ENCODE results near the gene MAGIX. TPM values are rescaled to one million over a fixed set of nuclear protein-coding genes. Genes with fewer than 3 reads are reported as not detected.
A peak's percentile ranks its signal among the peaks of the same experiment; 100 is the strongest.

Gene MAGIX
- total RNA-seq (under 1 TPM; 0.89 to 0.93 TPM), total RNA-seq (0.28 to 7.2 (median 1.4) reads per million in 172 experiments)
- polyA plus RNA-seq (2013, experiment 1 of 2) = 0.58 TPM
- 0.82 TPM for polyA plus RNA-seq (2013, experiment 2 of 2)

DNA sequence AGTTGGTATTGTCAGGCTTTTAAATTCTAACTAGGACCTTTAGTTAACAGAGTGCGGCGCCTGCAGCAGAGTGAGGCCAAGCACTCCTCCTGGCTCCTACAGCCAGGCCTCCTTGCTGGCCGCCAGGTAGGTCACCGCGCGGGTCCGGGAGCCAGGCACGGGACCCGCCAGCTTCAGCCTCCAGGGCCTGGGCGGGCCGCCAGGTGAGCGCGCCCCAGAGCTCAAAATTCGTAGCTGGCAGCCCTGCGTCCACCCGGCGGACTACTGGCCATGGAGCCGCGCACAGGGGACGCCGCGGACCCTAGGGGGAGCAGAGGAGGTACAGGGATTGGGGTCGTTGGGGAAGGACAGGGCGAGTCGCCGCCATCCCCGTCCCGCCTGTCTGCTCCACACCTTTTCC is at the start of gene MAGIX:
Gene MAGIX, plus strand, starts transcription at position 139 of the 400 bp plus-strand sequence. Its CDS starts 132 bp downstream, at position 271.
- ChIA-PET POLR2A (no interaction called here), CTCF (interaction anchor here (2.0 kb wide), 1 partner anchor 15 kb away, joined by 7 read pairs; no protein-coding TSS in a partner anchor)
- Mint-ChIP-seq H3K36me3 (ENCODE audit: low read depth) (no peaks in the 10 kb centered on the region), H3K4me1 (ENCODE audit: low read depth) (peaks cover 22% of the 10 kb centered on the region), H3K9me3 (no peaks in the 10 kb centered on the region), H3K27ac (peak within 1 kb of the TSS; percentile 87), H3K4me3 (peak within 1 kb of the TSS; percentile 63), H3K27me3 (no peaks in the 10 kb centered on the region)
- DNase-seq = peak in 1 of 14 experiments; percentile 14
- TF ChIP-seq, protein P1, sequence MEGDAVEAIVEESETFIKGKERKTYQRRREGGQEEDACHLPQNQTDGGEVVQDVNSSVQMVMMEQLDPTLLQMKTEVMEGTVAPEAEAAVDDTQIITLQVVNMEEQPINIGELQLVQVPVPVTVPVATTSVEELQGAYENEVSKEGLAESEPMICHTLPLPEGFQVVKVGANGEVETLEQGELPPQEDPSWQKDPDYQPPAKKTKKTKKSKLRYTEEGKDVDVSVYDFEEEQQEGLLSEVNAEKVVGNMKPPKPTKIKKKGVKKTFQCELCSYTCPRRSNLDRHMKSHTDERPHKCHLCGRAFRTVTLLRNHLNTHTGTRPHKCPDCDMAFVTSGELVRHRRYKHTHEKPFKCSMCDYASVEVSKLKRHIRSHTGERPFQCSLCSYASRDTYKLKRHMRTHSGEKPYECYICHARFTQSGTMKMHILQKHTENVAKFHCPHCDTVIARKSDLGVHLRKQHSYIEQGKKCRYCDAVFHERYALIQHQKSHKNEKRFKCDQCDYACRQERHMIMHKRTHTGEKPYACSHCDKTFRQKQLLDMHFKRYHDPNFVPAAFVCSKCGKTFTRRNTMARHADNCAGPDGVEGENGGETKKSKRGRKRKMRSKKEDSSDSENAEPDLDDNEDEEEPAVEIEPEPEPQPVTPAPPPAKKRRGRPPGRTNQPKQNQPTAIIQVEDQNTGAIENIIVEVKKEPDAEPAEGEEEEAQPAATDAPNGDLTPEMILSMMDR (IDR thresholded peaks at IDR 0.05) = no peak
- no peaks in the 10 kb centered on the region for H3K36me3 ChIP-seq (ENCODE audit: insufficient read depth, low read length)
- no peak for ATAC-seq (ENCODE audit: poor library complexity)
- peaks cover 42% of the 10 kb centered on the region for H3K4me1 ChIP-seq (ENCODE audit: insufficient read depth, low read length)
- H3K9me3 ChIP-seq (ENCODE audit: control insufficient read depth in 1 of 2, insufficient read depth in 1 of 2, low read length in 2 of 2) = no peaks in the 10 kb centered on the region
- intact Hi-C loops (cut with DNase I, micrococcal nuclease) = no loop called here
- no peaks in the 10 kb centered on the region for H3K27me3 ChIP-seq (ENCODE audit: control insufficient read depth in 1 of 2, insufficient read depth in 2 of 2, low read length in 2 of 2)
- H3K27ac ChIP-seq (ENCODE audit: low read depth in 1 of 2, low read length in 2 of 2) = peak within 1 kb of the TSS in 1 of 2 donors; percentile 65
- H3K4me3 ChIP-seq (ENCODE audit: low read length) = peak within 1 kb of the TSS; percentile 50

DNA sequence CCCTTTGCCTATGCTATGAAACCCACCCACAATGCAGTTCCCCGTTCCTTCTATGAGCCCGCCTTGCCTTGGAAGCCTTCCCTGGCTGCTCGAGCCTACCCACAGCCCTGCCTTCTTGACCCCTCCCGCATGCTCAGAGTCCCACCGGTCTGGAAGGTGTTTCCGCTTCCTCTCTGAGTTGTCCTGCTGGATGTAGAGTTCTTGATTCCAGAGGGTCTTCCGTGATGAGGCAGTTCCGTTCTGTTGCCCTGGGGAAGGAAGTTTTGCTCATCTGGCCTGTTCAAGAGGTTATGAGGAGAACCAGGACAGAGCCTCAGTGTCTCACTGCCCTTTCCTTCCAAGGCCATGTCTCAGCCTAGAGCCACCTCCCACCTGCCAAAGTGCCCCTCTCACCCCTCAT is 46.5 kb upstream of the MAGIX start:
- Histone ChIP-seq H3K9me3 (ENCODE audit: control insufficient read depth in 1 of 2, insufficient read depth in 1 of 2, low read length in 2 of 2) (no peaks in the 10 kb centered on the region), H3K4me1 (ENCODE audit: insufficient read depth, low read length) (peaks cover 21% of the 10 kb centered on the region), H3K27ac (ENCODE audit: low read depth in 1 of 2, low read length in 2 of 2) (no peak overlapping the region), H3K36me3 (ENCODE audit: insufficient read depth, low read length) (peaks cover 57% of the 10 kb centered on the region), H3K27me3 (ENCODE audit: control insufficient read depth in 1 of 2, insufficient read depth in 2 of 2, low read length in 2 of 2) (no peaks in the 10 kb centered on the region), H3K4me3 (ENCODE audit: low read length) (no peak overlapping the region)
- POLR2A ChIA-PET = no interaction called here
- intact Hi-C loops (cut with DNase I, micrococcal nuclease) = no loop called here
- TF ChIP-seq, protein P1 (IDR thresholded peaks at IDR 0.05) = no peak
- peak overlapping the region; percentile 68 for H3K4me3 Mint-ChIP-seq
- H3K27ac Mint-ChIP-seq = no peak overlapping the region
- ATAC-seq (ENCODE audit: poor library complexity) = no peak
- CTCF ChIA-PET = interaction anchor here (0.7 kb wide), 1 partner anchor 1922 kb away, joined by 3 read pairs; no protein-coding TSS in a partner anchor
- no peaks in the 10 kb centered on the region for H3K27me3 Mint-ChIP-seq
- H3K36me3 Mint-ChIP-seq (ENCODE audit: low read depth) = peaks cover 61% of the 10 kb centered on the region
- no peak for DNase-seq
- H3K9me3 Mint-ChIP-seq = no peaks in the 10 kb centered on the region
- H3K4me1 Mint-ChIP-seq (ENCODE audit: low read depth) = peaks cover 21% of the 10 kb centered on the region

DNA sequence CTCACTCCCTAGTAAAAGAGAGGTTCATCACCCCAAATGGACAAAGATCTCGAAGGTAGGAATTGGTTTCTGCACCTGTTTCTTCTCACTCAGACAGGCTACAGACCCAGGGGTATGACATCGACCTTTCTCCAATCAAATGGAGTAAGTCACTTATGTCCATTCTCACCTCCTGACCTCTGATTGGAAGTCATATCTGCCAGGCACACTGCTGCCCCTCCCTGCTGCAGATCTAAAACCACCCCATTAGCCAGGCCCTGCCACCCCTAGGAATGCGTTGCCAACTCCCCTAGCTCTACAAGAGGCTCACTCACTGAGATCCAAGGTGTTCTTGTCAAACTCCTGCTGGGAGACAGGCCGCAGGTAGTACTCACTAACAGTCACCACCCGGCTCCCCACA is 45.8 kb upstream of the MAGIX start:
- CTCF ChIA-PET = no interaction called here
- H3K27me3 Mint-ChIP-seq = no peaks in the 10 kb centered on the region
- no peaks in the 10 kb centered on the region for H3K27me3 ChIP-seq (ENCODE audit: control insufficient read depth in 1 of 2, insufficient read depth in 2 of 2, low read length in 2 of 2)
- peak overlapping the region; percentile 37 for H3K4me3 ChIP-seq (ENCODE audit: low read length)
- TF ChIP-seq, protein P1 (IDR thresholded peaks at IDR 0.05) = no peak
- ATAC-seq (ENCODE audit: poor library complexity) (no peak), DNase-seq (no peak)
- no peaks in the 10 kb centered on the region for H3K9me3 Mint-ChIP-seq
- H3K4me3 Mint-ChIP-seq = peak overlapping the region; percentile 68
- H3K4me1 ChIP-seq (ENCODE audit: insufficient read depth, low read length) = peaks cover 21% of the 10 kb centered on the region
- intact Hi-C loops (cut with DNase I, micrococcal nuclease) = no loop called here
- H3K36me3 Mint-ChIP-seq (ENCODE audit: low read depth) = peaks cover 66% of the 10 kb centered on the region
- H3K9me3 ChIP-seq (ENCODE audit: control insufficient read depth in 1 of 2, insufficient read depth in 1 of 2, low read length in 2 of 2) = no peaks in the 10 kb centered on the region
- H3K27ac Mint-ChIP-seq = peak overlapping the region; percentile 51
- peaks cover 61% of the 10 kb centered on the region for H3K36me3 ChIP-seq (ENCODE audit: insufficient read depth, low read length)
- POLR2A ChIA-PET = no interaction called here
- H3K4me1 Mint-ChIP-seq (ENCODE audit: low read depth) = peaks cover 24% of the 10 kb centered on the region
- H3K27ac ChIP-seq (ENCODE audit: low read depth in 1 of 2, low read length in 2 of 2) = no peak overlapping the region

Measured in CD4-positive, alpha-beta T cell (primary cell).